ENCODE data around the gene POT1. TPM values are rescaled to one million over a fixed set of nuclear protein-coding genes. Genes with fewer than 3 reads are reported as not detected.

POT1 gene
- total and polyA plus RNA-seq, 2 of the 8 experiments (the other 6 are each of a cell fraction or from before 2014, with no cell fraction given) = 13.1 to 22.8 TPM

GRCh38 chr7:124915242-124915641 lies 14.4 kb downstream of the POT1 start:
- H3K23ac ChIP-seq (ENCODE audit: insufficient read length) = no peak overlapping the region
- H3K36me3 ChIP-seq (ENCODE audit: control insufficient read depth in 2 of 4, insufficient read depth in 4 of 4, low read length in 3 of 4) = peaks cover 0 to 3% (median 0%) of the 10 kb centered on the region in 4 experiments; a peak in 1 of 8 replicates
- no peaks in the 10 kb centered on the region for H4K20me1 ChIP-seq (replicated peaks in 1 of 2; ENCODE audit: control insufficient read depth in 1 of 2, insufficient read depth in 2 of 2, low read length in 2 of 2)
- H3K4me2 ChIP-seq (ENCODE audit: insufficient read depth in 1 of 2, low read depth in 2 of 2, low read length in 2 of 2) = no peak overlapping the region
- ChIA-PET CTCF (ENCODE audit: partially characterized antibody) (no interaction called here), POLR2A (ENCODE audit: partially characterized antibody) (no interaction called here)
- 95% methylated on average over 1 of the region's 1 CpG; no CpG with 5 or more reads in 1 of the 2 experiments for WGBS, 2 experiments (ENCODE audit: extremely low coverage in 1 of 2, insufficient coverage in 1 of 2, insufficient read length in 1 of 2, insufficient replicate concordance in 2 of 2, low coverage in 1 of 2, low lambda C conversion rate in 2 of 2, missing lambda C conversion rate in 1 of 2)
- no peak overlapping the region for H4K8ac ChIP-seq (ENCODE audit: extremely low read depth, insufficient read depth, low read length)
- H3K79me2 ChIP-seq (ENCODE audit: control insufficient read depth in 1 of 2, insufficient read depth in 2 of 2, low read length in 2 of 2) = peaks cover 0 to 26% of the 10 kb centered on the region in 2 experiments; a peak in 2 of 4 replicates
- no peak overlapping the region for H3K18ac ChIP-seq (ENCODE audit: extremely low read depth, low read length)
- no peak overlapping the region for H4K91ac ChIP-seq (replicated peaks; ENCODE audit: insufficient read length, low read length)
- H4K5ac ChIP-seq (ENCODE audit: insufficient read length, low read depth, low read length) = no peak overlapping the region
- H3K27me3 ChIP-seq (replicated peaks in 1 of 4; ENCODE audit: control insufficient read depth in 3 of 4, extremely low read depth in 1 of 4, insufficient read depth in 3 of 4, low read length in 3 of 4) = no peaks in the 10 kb centered on the region
- H2BK12ac ChIP-seq (ENCODE audit: low read depth, low read length) = no peak overlapping the region
- no peak overlapping the region for H3K14ac ChIP-seq (ENCODE audit: insufficient read length)
- H3K27ac ChIP-seq (ENCODE audit: low read depth, low read length) = no peak overlapping the region
- no peaks in the 10 kb centered on the region for H3K23me2 ChIP-seq (ENCODE audit: low read depth, low read length)
- TF ChIP-seq SIN3A (conservative IDR thresholded peaks at IDR 0.05 in 1 of 2, IDR thresholded peaks at IDR 0.05 in 1 of 2; ENCODE audit: low read depth in 1 of 2, low read length in 2 of 2) (no peak), CBX5 (IDR thresholded peaks at IDR 0.05; ENCODE audit: low read depth, low read length) (no peak), KDM1A (IDR thresholded peaks at IDR 0.05; ENCODE audit: borderline replicate concordance, low read length) (no peak), JUND (IDR thresholded peaks at IDR 0.05; ENCODE audit: low read length) (no peak), CBX8 (IDR thresholded peaks at IDR 0.05; ENCODE audit: borderline replicate concordance, low read depth, low read length) (no peak), GTF2F1 (IDR thresholded peaks at IDR 0.05; ENCODE audit: borderline replicate concordance, low read depth, low read length) (no peak), BCL11A (IDR thresholded peaks at IDR 0.05; ENCODE audit: low read depth in 2 of 2, low read length in 2 of 2) (no peak), SP4 (IDR thresholded peaks at IDR 0.05; ENCODE audit: low read length) (no peak), POLR2A (IDR thresholded peaks at IDR 0.05; ENCODE audit: control extremely low read depth in 1 of 2, low read depth in 2 of 2, low read length in 2 of 2) (no peak), YY1 (IDR thresholded peaks at IDR 0.05; ENCODE audit: low read depth, low read length) (no peak), GABPA (IDR thresholded peaks at IDR 0.05; ENCODE audit: borderline replicate concordance, insufficient read depth, low read length) (no peak), EP300 (IDR thresholded peaks at IDR 0.05; ENCODE audit: borderline replicate concordance in 1 of 2, low read depth in 2 of 2, low read length in 2 of 2) (no peak), CREB1 (IDR thresholded peaks at IDR 0.05) (no peak)
- no peak overlapping the region for H3K4ac ChIP-seq (replicated peaks; ENCODE audit: insufficient read length, low read depth, low read length)
- no peaks in the 10 kb centered on the region for H3K9me3 ChIP-seq (ENCODE audit: insufficient read depth in 2 of 2, low read depth in 1 of 2, low read length in 1 of 2)
- FAIRE-seq = no peak
- no peak overlapping the region for H2BK20ac ChIP-seq (ENCODE audit: low read length)
- DNase-seq (ENCODE audit: low read depth in 1 of 2, low spot score in 2 of 2) = no peak
- no peak overlapping the region for H2BK120ac ChIP-seq (replicated peaks; ENCODE audit: low read depth, low read length)
- H3K56ac ChIP-seq (replicated peaks; ENCODE audit: insufficient read length, low read depth, low read length) = no peak overlapping the region
- no peak overlapping the region for H3K4me3 ChIP-seq (ENCODE audit: extremely low read depth in 1 of 4, insufficient read depth in 2 of 4, low read depth in 3 of 4, low read length in 4 of 4)
- H2AK5ac ChIP-seq (ENCODE audit: low read depth, low read length) = no peak overlapping the region
- no peak overlapping the region for H2AFZ ChIP-seq (ENCODE audit: low read length)
- H3K4me1 ChIP-seq (replicated peaks in 1 of 4; ENCODE audit: control insufficient read depth in 3 of 4, insufficient read depth in 4 of 4, low read length in 3 of 4) = no peaks in the 10 kb centered on the region
- peaks cover 5% of the 10 kb centered on the region for H3K79me1 ChIP-seq (ENCODE audit: low read depth, low read length)
- H2BK5ac ChIP-seq (ENCODE audit: low read depth, low read length) = no peak overlapping the region
- H3K9ac ChIP-seq (replicated peaks in 1 of 4; ENCODE audit: extremely low read depth in 1 of 4, low read depth in 3 of 4, low read length in 3 of 4) = no peak overlapping the region
- no peak overlapping the region for H2BK15ac ChIP-seq (ENCODE audit: low read length)
